HL-60 (cell line): ENCODE data around the gene ARFGAP1.
"Not testable (repeated sequence)": the region's sequence is repeated elsewhere in the genome, so short reads cannot be mapped to it uniquely, and the experiment has no call there.

ENCODE experiments used
- DNase-seq, 2 experiments: peaks; one replicate each; pipeline ENCODE4 v3.0.0-alpha.2; 2010 to 2020; ENCODE audit warnings: low read depth in 1 of 2, low spot score in 1 of 2
- H3K27ac ChIP-seq: fragments of 250-450 bp; sonication (Bioruptor Pico); replicated peaks from 2 replicates; pipeline ENCODE4 v1.5.1; 2020; ENCODE audit warnings: mild to moderate bottlenecking, moderate library complexity
- H3K27me3 ChIP-seq: fragments of 250-450 bp; sonication (Bioruptor Pico); 2 replicates; pipeline ENCODE4 v1.5.1; 2021; ENCODE audit warnings: mild to moderate bottlenecking, moderate library complexity; ENCODE audit not compliant: insufficient read depth, poor library complexity, severe bottlenecking
- H3K4me3 ChIP-seq: replicated peaks from 2 replicates; pipeline ENCODE4 v1.5.1; 2011; ENCODE audit warnings: mild to moderate bottlenecking, control low read depth, low read length; ENCODE audit not compliant: insufficient read depth
- GABPA ChIP-seq: IDR thresholded peaks from 2 replicates; pipeline ENCODE4 v1.6.1; 2012; ENCODE audit warnings: low read depth
- POLR2AphosphoS5 ChIP-seq: IDR thresholded peaks from 2 replicates; pipeline ENCODE4 v1.6.1; 2012; ENCODE audit warnings: low read depth
- SPI1 ChIP-seq: IDR thresholded peaks from 2 replicates; pipeline ENCODE4 v1.6.1; 2012; ENCODE audit warnings: low read depth, mild to moderate bottlenecking, borderline replicate concordance
- TF ChIP-seq, protein P1 (sequence below): IDR thresholded peaks from 2 replicates; pipeline ENCODE4 v1.6.1; 2012; ENCODE audit warnings: low read depth; ENCODE audit not compliant: insufficient replicate concordance
- TF ChIP-seq, protein P2 (sequence below): IDR thresholded peaks from one replicate; pipeline ENCODE4 v1.5.1; 2011; ENCODE audit warnings: low read length, control low read depth, inconsistent platforms; ENCODE audit not compliant: insufficient read depth

The ARFGAP1 gene

DNA sequence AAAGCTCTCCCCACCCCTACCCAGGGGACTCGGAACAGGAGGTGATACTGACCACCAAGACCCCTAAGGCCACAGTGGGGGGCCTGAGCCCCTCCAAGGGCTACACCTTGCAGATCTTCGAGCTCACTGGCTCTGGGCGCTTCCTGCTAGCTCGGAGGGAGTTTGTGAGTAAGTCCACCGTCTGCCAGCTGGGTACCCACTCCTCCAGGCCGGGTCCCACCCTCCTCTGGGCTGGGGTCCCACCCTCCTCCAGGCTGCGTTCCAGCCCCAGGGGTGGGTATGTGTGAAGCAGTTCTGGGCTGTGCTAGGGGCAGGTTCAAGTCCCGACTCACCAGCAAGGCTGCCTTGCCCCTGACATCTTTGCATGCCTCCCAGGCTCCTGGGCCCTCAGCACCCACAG, 32.8 kb downstream of the ARFGAP1 start:
- no peak for DNase-seq
- TF ChIP-seq, protein P1, sequence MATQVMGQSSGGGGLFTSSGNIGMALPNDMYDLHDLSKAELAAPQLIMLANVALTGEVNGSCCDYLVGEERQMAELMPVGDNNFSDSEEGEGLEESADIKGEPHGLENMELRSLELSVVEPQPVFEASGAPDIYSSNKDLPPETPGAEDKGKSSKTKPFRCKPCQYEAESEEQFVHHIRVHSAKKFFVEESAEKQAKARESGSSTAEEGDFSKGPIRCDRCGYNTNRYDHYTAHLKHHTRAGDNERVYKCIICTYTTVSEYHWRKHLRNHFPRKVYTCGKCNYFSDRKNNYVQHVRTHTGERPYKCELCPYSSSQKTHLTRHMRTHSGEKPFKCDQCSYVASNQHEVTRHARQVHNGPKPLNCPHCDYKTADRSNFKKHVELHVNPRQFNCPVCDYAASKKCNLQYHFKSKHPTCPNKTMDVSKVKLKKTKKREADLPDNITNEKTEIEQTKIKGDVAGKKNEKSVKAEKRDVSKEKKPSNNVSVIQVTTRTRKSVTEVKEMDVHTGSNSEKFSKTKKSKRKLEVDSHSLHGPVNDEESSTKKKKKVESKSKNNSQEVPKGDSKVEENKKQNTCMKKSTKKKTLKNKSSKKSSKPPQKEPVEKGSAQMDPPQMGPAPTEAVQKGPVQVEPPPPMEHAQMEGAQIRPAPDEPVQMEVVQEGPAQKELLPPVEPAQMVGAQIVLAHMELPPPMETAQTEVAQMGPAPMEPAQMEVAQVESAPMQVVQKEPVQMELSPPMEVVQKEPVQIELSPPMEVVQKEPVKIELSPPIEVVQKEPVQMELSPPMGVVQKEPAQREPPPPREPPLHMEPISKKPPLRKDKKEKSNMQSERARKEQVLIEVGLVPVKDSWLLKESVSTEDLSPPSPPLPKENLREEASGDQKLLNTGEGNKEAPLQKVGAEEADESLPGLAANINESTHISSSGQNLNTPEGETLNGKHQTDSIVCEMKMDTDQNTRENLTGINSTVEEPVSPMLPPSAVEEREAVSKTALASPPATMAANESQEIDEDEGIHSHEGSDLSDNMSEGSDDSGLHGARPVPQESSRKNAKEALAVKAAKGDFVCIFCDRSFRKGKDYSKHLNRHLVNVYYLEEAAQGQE = no peak
- TF ChIP-seq SPI1 = no peak
- TF ChIP-seq, protein P2, sequence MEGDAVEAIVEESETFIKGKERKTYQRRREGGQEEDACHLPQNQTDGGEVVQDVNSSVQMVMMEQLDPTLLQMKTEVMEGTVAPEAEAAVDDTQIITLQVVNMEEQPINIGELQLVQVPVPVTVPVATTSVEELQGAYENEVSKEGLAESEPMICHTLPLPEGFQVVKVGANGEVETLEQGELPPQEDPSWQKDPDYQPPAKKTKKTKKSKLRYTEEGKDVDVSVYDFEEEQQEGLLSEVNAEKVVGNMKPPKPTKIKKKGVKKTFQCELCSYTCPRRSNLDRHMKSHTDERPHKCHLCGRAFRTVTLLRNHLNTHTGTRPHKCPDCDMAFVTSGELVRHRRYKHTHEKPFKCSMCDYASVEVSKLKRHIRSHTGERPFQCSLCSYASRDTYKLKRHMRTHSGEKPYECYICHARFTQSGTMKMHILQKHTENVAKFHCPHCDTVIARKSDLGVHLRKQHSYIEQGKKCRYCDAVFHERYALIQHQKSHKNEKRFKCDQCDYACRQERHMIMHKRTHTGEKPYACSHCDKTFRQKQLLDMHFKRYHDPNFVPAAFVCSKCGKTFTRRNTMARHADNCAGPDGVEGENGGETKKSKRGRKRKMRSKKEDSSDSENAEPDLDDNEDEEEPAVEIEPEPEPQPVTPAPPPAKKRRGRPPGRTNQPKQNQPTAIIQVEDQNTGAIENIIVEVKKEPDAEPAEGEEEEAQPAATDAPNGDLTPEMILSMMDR = no peak
- no peak for TF ChIP-seq POLR2AphosphoS5
- no peak for TF ChIP-seq GABPA
- H3K27me3 ChIP-seq = peaks cover 2% of the 10 kb centered on the region
- no peak overlapping the region for H3K4me3 ChIP-seq
- H3K27ac ChIP-seq = no peak overlapping the region

DNA sequence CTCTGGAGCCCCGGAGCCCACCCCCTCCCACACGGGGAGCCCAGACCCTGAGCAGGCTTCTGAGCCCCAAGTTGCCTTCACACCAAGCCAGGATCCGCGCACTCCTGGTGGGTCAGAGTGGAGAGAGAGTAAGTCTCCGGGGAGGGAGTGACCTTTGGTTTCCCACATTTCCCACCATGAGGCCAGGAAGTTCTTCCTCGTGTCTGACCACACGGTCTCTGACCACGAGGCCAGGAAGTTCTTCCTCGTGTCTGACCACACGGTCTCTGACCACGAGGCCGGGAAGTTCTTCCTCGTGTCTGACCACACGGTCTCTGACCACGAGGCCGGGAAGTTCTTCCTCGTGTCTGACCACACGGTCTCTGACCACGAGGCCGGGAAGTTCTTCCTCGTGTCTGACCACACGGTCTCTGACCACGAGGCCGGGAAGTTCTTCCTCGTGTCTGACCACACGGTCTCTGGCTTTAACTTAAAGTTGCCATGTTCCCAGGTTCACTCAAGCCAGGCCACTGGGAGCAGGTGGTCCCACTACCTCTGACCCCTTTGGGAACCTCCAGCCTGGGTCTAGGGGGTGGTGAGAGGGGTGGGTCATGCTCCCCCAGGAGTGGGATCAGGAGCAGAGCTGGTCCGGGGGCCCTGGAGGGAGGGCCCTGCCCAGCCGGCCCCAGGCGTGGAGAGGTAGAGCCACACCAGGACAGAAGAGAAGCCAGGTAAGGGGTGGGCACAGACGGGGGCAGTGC, 33.5 kb downstream of the ARFGAP1 start:
- H3K27me3 ChIP-seq, DNase-seq, H3K27ac ChIP-seq: not testable (repeated sequence)

DNA sequence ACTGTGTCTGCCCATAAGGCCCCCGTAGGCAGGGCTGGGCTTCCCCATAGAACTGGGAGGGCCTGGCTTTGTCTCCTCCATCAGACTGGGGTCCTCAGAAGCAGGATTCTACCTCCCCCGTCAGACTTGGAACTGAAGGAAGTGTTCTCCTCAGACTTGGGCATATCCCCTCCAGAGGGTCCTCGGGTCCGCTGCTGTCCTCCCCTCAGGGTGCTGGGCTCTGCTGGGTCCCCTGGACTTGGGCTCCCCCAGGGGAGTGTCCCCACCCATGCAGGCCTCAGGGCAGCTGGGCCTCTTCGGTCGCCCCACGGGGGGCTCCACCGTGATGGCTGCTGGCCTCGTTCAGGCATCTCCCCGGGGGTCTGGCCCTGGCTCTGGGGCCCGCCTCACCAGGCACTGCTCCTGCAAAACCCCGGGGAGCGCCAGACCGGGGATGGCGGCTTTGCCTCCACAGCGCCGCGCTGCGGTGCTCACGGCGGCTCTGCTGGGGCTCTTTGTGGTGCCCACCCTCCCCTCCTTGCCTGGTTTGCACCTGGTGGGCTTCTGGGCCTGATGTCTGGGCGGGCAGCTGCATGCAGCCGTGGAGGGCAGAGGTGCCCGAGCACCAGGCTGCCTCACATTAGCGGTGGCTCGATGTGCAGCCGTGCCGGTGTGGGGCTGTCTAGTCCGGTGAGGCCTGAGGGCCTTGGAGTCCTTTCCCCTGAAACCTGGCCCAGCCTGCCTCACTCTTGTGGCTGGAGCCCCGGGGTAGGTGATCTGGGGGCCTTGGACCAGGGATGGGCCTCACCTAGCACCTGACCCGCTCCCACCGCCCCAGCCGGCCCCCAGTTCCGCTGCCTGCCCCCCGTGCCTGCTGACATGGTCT, 34.3 kb downstream of the ARFGAP1 start:
- Histone ChIP-seq H3K27ac (no peak overlapping the region), H3K27me3 (no peaks in the 10 kb centered on the region), H3K4me3 (no peak overlapping the region)
- no peak for DNase-seq
- TF ChIP-seq POLR2AphosphoS5 (no peak), SPI1 (no peak), GABPA (no peak)
- TF ChIP-seq, protein P1 = no peak
- TF ChIP-seq, protein P2 = no peak

More for the DNA sequence above, 33.5 kb downstream of the ARFGAP1 start:
- H3K4me3 ChIP-seq = not testable (repeated sequence)

DNA sequence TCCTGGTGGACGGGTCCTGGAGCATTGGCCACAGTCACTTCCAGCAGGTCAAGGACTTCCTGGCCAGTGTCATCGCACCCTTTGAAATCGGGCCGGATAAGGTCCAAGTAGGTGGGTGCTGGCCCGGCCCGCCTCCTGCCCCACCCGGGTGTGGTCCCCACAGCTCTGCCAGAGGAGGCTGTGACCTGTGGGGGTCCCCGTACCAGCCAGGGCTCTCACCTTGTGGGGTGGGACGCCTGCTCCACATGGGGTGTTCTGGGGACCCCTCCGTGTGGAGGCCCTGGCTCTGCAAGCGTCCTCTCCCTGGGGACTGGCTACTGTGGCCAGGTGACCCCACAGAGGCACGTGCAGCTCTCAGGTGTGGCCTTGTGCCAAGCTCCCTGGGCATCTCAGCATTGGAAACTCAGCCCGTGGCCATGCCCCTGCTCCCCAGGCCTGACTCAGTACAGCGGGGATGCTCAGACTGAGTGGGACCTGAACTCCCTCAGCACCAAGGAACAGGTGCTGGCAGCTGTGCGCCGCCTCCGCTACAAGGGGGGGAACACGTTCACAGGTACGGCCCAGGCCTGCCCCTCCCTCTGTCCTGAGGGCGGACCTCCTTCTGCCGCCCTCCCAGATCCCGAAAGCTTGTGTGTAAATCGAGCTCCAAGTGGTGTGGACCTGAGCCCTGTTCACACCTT, 35.1 kb downstream of the ARFGAP1 start:
- no peak for DNase-seq
- Histone ChIP-seq H3K27ac (no peak overlapping the region), H3K27me3 (no peaks in the 10 kb centered on the region), H3K4me3 (no peak overlapping the region)
- TF ChIP-seq, protein P1 = no peak
- TF ChIP-seq SPI1 = no peak
- no peak for TF ChIP-seq GABPA
- TF ChIP-seq, protein P2 = no peak
- no peak for TF ChIP-seq POLR2AphosphoS5
